ENCODE measurements around the gene SEC14L6.

SEC14L6 gene

GRCh38 chr22:30486661-30487115, 59.9 kb downstream of the SEC14L6 start:
- Histone ChIP-seq H3K9ac (no peak overlapping the region), H2AFZ (no peak overlapping the region), H3K4me3 (ENCODE audit: low read depth, low read length) (no peak overlapping the region), H3K79me2 (no peaks in the 10 kb centered on the region), H3K4me1 (no peaks in the 10 kb centered on the region), H3K27me3 (ENCODE audit: control insufficient read depth, insufficient read depth, low read length) (no peaks in the 10 kb centered on the region), H3K9me3 (ENCODE audit: control insufficient read depth, low read length) (no peaks in the 10 kb centered on the region), H3K36me3 (ENCODE audit: control insufficient read depth, insufficient read depth, low read length) (no peaks in the 10 kb centered on the region), H3K4me2 (ENCODE audit: low read length) (no peak overlapping the region), H3K27ac (no peak overlapping the region)
- TF ChIP-seq, protein P1, sequence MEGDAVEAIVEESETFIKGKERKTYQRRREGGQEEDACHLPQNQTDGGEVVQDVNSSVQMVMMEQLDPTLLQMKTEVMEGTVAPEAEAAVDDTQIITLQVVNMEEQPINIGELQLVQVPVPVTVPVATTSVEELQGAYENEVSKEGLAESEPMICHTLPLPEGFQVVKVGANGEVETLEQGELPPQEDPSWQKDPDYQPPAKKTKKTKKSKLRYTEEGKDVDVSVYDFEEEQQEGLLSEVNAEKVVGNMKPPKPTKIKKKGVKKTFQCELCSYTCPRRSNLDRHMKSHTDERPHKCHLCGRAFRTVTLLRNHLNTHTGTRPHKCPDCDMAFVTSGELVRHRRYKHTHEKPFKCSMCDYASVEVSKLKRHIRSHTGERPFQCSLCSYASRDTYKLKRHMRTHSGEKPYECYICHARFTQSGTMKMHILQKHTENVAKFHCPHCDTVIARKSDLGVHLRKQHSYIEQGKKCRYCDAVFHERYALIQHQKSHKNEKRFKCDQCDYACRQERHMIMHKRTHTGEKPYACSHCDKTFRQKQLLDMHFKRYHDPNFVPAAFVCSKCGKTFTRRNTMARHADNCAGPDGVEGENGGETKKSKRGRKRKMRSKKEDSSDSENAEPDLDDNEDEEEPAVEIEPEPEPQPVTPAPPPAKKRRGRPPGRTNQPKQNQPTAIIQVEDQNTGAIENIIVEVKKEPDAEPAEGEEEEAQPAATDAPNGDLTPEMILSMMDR (IDR thresholded peaks at IDR 0.05): no peak

- Histone ChIP-seq H3K4me2 (ENCODE audit: low read length) (no peak overlapping the region), H3K4me3 (ENCODE audit: low read depth, low read length) (no peak overlapping the region), H3K9me3 (ENCODE audit: control insufficient read depth, low read length) (no peaks in the 10 kb centered on the region), H3K4me1 (no peaks in the 10 kb centered on the region), H3K36me3 (ENCODE audit: control insufficient read depth, insufficient read depth, low read length) (no peaks in the 10 kb centered on the region), H3K27me3 (ENCODE audit: control insufficient read depth, insufficient read depth, low read length) (no peaks in the 10 kb centered on the region), H2AFZ (no peak overlapping the region), H3K9ac (no peak overlapping the region), H3K79me2 (no peaks in the 10 kb centered on the region), H3K27ac (no peak overlapping the region)
- TF ChIP-seq, protein P1 (IDR thresholded peaks at IDR 0.05): no peak
Observed at GRCh38 chr22:30486118-30486517, 60.4 kb downstream of the SEC14L6 start.

DNA sequence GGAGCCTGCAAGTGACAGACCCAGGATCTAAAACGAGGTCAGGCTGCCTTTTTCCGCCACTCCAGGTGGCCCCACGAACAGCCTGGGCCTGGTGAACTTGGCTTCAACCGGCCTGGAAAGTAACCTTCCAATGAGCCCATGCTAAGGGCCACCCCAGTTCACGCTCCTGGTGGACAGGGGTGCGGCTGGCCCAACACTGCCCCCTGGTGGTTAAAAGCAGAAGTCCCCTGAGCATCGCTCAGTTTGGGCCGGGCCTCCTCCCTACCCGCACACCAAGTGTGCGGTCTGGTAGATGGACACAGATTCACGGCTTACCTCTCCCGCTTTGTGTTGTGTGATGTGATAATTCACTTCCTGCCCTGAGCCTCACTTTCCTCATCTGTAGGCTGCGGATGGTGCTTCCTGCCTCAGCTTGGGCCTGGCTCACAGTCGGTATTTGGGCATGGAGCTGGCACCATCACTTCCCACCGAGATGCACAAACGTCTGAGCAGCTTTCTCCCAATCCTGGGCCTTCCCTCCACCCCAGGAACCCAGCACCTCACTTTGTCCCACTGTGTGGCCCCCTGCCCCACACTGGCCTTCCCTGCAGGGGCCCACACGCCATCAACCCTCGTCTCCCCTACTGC, 61.1 kb downstream of the SEC14L6 start:
- TF ChIP-seq, protein P1 (IDR thresholded peaks at IDR 0.05): peak; percentile 88
- Histone ChIP-seq H3K4me3 (ENCODE audit: low read depth, low read length) (no peak overlapping the region), H2AFZ (peak overlapping the region; percentile 28), H3K27me3 (ENCODE audit: control insufficient read depth, insufficient read depth, low read length) (no peaks in the 10 kb centered on the region), H3K9ac (no peak overlapping the region), H3K4me1 (no peaks in the 10 kb centered on the region), H3K9me3 (ENCODE audit: control insufficient read depth, low read length) (no peaks in the 10 kb centered on the region), H3K79me2 (no peaks in the 10 kb centered on the region), H3K27ac (no peak overlapping the region), H3K36me3 (ENCODE audit: control insufficient read depth, insufficient read depth, low read length) (no peaks in the 10 kb centered on the region), H3K4me2 (ENCODE audit: low read length) (no peak overlapping the region)

GRCh38 chr22:30483169-30483568, 63.4 kb downstream of the SEC14L6 start:
- no peaks in the 10 kb centered on the region for H3K79me2 ChIP-seq
- TF ChIP-seq, protein P1 (IDR thresholded peaks at IDR 0.05): no peak
- H3K4me1 ChIP-seq: no peaks in the 10 kb centered on the region
- no peak overlapping the region for H3K4me2 ChIP-seq (ENCODE audit: low read length)
- H3K27me3 ChIP-seq (ENCODE audit: control insufficient read depth, insufficient read depth, low read length): no peaks in the 10 kb centered on the region
- no peak overlapping the region for H3K27ac ChIP-seq
- no peaks in the 10 kb centered on the region for H3K36me3 ChIP-seq (ENCODE audit: control insufficient read depth, insufficient read depth, low read length)
- H3K9ac ChIP-seq: no peak overlapping the region
- no peak overlapping the region for H3K4me3 ChIP-seq (ENCODE audit: low read depth, low read length)
- no peak overlapping the region for H2AFZ ChIP-seq
- H3K9me3 ChIP-seq (ENCODE audit: control insufficient read depth, low read length): no peaks in the 10 kb centered on the region

GRCh38 chr22:30481711-30482110, 64.8 kb downstream of the SEC14L6 start:
- Histone ChIP-seq H3K4me1 (no peaks in the 10 kb centered on the region), H3K27ac (no peak overlapping the region), H3K79me2 (no peaks in the 10 kb centered on the region), H3K9ac (no peak overlapping the region), H3K27me3 (ENCODE audit: control insufficient read depth, insufficient read depth, low read length) (no peaks in the 10 kb centered on the region), H3K9me3 (ENCODE audit: control insufficient read depth, low read length) (no peaks in the 10 kb centered on the region), H3K36me3 (ENCODE audit: control insufficient read depth, insufficient read depth, low read length) (no peaks in the 10 kb centered on the region), H2AFZ (no peak overlapping the region), H3K4me2 (ENCODE audit: low read length) (no peak overlapping the region), H3K4me3 (ENCODE audit: low read depth, low read length) (no peak overlapping the region)
- TF ChIP-seq, protein P1 (IDR thresholded peaks at IDR 0.05): no peak

All from parathyroid adenoma (tissue), 2 donors.